GM23338 (cell line): Measurements from ENCODE around the gene LRRIQ4. TPM values are rescaled to one million over a fixed set of nuclear protein-coding genes. Genes with fewer than 3 reads are reported as not detected.

Experiments
- CTCF ChIP-seq, 2 experiments: fragments of 200-600 bp in 1 of 2; sonication (generic) in 1 of 2; conservative IDR thresholded peaks; 2 replicates each; pipeline versions ENCODE4 v1.5.1 to v1.6.1; 2016 to 2017; ENCODE audit warnings: antibody characterized with exemption in 2 of 2, low read depth in 2 of 2, mild to moderate bottlenecking in 2 of 2, moderate library complexity in 1 of 2
- EZH2 ChIP-seq: fragments of 200-600 bp; sonication (generic); IDR thresholded peaks from one replicate; pipeline ENCODE4 v1.8.0; 2017; ENCODE audit warnings: antibody characterized with exemption, mild to moderate bottlenecking, low read depth; ENCODE audit not compliant: unreplicated experiment
- JUNB ChIP-seq: IDR thresholded peaks from one replicate; pipeline ENCODE4 v1.6.1; 2016; ENCODE audit warnings: antibody characterized with exemption; ENCODE audit not compliant: unreplicated experiment
- NANOG ChIP-seq: IDR thresholded peaks from 2 replicates; pipeline ENCODE4 v1.6.1; 2016; ENCODE audit warnings: antibody characterized with exemption, borderline replicate concordance
- REST ChIP-seq: IDR thresholded peaks from one replicate; pipeline ENCODE4 v1.6.1; 2018; ENCODE audit warnings: antibody characterized with exemption; ENCODE audit not compliant: unreplicated experiment
- STAT1 ChIP-seq: IDR thresholded peaks from one replicate; pipeline ENCODE4 v1.6.1; 2016; ENCODE audit warnings: antibody characterized with exemption; ENCODE audit not compliant: unreplicated experiment
- ZNF114 ChIP-seq: fragments of 250-450 bp; sonication (Bioruptor Pico); IDR thresholded peaks from 2 replicates; pipeline ENCODE4 v1.5.0; 2020; ENCODE audit warnings: mild to moderate bottlenecking, moderate library complexity
- ZNF331 ChIP-seq: fragments of 250-450 bp; sonication (Bioruptor Pico); IDR thresholded peaks from 2 replicates; pipeline ENCODE4 v1.5.0; 2020; ENCODE audit warnings: low read depth, mild to moderate bottlenecking, moderate library complexity
- ZNF462 ChIP-seq: fragments of 250-450 bp; sonication (Bioruptor Pico); IDR thresholded peaks from 2 replicates; pipeline ENCODE4 v1.5.0; 2020; ENCODE audit warnings: mild to moderate bottlenecking, moderate library complexity
- polyA plus RNA-seq: library from polyadenylated mRNA; unstranded; fragments of >200 nt; fragmentation: Nextera tagmentation; extraction: Ambion mirVana; gene quantifications from 2 replicates; pipeline ENCODE4 v1.2.1, GENCODE V29; 2016
- total RNA-seq: library from RNA; depleted of rRNA; stranded (reverse); fragments of >200 nt; shearing (Covaris generic); gene quantifications from 2 replicates; pipeline ENCODE4 v1.2.3, GENCODE V29; 2014

LRRIQ4 gene
- total and polyA plus RNA-seq, 2 experiments from 2014 or later: 0.29 TPM; not detected in 1

- TF ChIP-seq ZNF462 (CRISPR knock-in tag): no peak
- TF ChIP-seq NANOG: no peak
- no peak for TF ChIP-seq STAT1
- TF ChIP-seq EZH2: no peak
- no peak for TF ChIP-seq ZNF114 (CRISPR knock-in tag)
- TF ChIP-seq CTCF (conservative IDR thresholded peaks at IDR 0.05; ENCODE audit: low read depth in 2 of 2): no peak
- no peak for TF ChIP-seq REST
- no peak for TF ChIP-seq ZNF331 (CRISPR knock-in tag)
- TF ChIP-seq JUNB: no peak
These were observed 51.6 kb downstream of the LRRIQ4 start (continued) for GRCh38 chr3:169864270-169864669.
